ENCODE data around the gene SART3. TPM values are rescaled to one million over a fixed set of nuclear protein-coding genes. Genes with fewer than 3 reads are reported as not detected.

The SART3 gene
- total and polyA plus RNA-seq, 10 of the 15 experiments (the other 5 are each of a cell fraction or from before 2014, with no cell fraction given) = 8.8 to 179 (median 54.9) TPM

DNA sequence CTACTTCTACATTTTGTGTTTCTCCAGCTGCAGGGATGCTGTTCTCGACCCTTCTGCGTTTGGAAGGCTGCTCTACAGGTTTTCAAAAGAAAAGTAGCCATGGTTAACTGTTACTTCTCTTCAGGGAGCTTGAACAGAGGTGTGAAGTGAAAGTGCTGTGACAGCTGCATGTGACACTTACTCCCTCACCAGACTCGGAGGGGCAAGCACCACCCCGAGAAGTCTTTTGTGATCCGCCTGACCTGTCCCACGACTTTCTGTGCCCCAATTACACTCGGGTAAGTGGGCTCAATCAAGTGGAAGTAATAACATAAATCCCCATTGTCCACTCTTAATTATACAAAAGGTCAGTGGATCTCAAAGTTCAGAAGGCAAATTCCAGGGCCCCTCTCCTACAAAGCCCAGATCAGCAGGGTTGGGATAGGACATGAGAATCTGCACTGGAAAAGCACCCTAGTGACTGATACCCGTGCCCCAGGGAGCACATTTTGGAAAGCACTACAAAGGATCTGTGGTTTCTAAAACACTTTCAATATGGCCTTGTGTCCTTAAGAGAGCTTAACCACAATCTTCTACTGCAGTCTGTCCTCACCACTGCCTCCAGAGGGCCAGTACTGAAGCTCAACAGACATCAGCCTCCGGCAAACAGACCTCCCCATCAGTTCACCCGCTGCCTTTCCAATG is 34.3 kb downstream of the SART3 start:
- no TSS peak for BruUV-seq (replicated peaks)
- peaks cover 51 to 57% of the 10 kb centered on the region in 2 experiments for H3K36me3 ChIP-seq (ENCODE audit: control insufficient read depth in 2 of 2, insufficient read depth in 2 of 2, low read length in 1 of 2)
- CTCF ChIA-PET = interaction anchor here (1.0 to 1.2 kb wide), 3 partner anchors 14 to 91 kb away, joined by 3 to 7 read pairs (median 4); no protein-coding TSS in a partner anchor
- H2AFZ ChIP-seq (ENCODE audit: control insufficient read depth, low read depth, low read length) = no peak overlapping the region
- H3K4me2 ChIP-seq (ENCODE audit: control insufficient read depth, insufficient read depth) = no peak overlapping the region
- H3K9ac ChIP-seq (ENCODE audit: control insufficient read depth, insufficient read depth, low read length) = no peak overlapping the region
- ATAC-seq = peak; percentile 94
- no peaks in the 10 kb centered on the region for H3K27me3 ChIP-seq (replicated peaks in 1 of 2; ENCODE audit: control insufficient read depth in 2 of 2, insufficient read depth in 2 of 2, low read length in 1 of 2)
- no peak overlapping the region for H3K27ac ChIP-seq (ENCODE audit: control insufficient read depth, insufficient read depth)
- FAIRE-seq = no peak
- H3K79me2 ChIP-seq (ENCODE audit: control insufficient read depth, insufficient read depth, low read length) = peaks cover 1% of the 10 kb centered on the region; the same call in 1 of the 2 replicates
- SMC1A ChIA-PET (ENCODE audit: uncharacterized antibody, unreplicated experiment) = interaction anchor here (0.8 to 1.4 kb wide), 4 partner anchors 9 to 137 kb away, joined by 3 to 4 read pairs (median 3); no protein-coding TSS in a partner anchor
- in situ Hi-C loops (cut with MboI) (no loop called here), intact Hi-C loops (cut with micrococcal nuclease; ENCODE audit: unreplicated experiment) (no loop called here)
- 74% methylated on average over 10 of the region's 10 CpGs for WGBS (ENCODE audit: insufficient coverage, insufficient replicate concordance, low lambda C conversion rate, missing lambda C conversion rate)
- no peaks in the 10 kb centered on the region for H3K9me3 ChIP-seq (replicated peaks; ENCODE audit: control insufficient read depth, insufficient read depth, low read length)
- POLR2A ChIA-PET = interaction anchor here (1.3 kb wide), 1 partner anchor 11 kb away, joined by 4 read pairs; no protein-coding TSS in a partner anchor
- H3K4me1 ChIP-seq (ENCODE audit: control insufficient read depth, insufficient read depth, low read length) = peaks cover 5% of the 10 kb centered on the region
- RAD21 ChIA-PET (ENCODE audit: unreplicated experiment) = interaction anchor here (0.8 to 1.1 kb wide), 3 partner anchors 14 to 36 kb away, joined by 3 to 5 read pairs (median 4); partner anchors contain the start of gene ISCU
- H4K20me1 ChIP-seq (ENCODE audit: control insufficient read depth, insufficient read depth) = no peaks in the 10 kb centered on the region; the same call in 1 of the 2 replicates
- no peak overlapping the region for H3K4me3 ChIP-seq
- DNase-seq (ENCODE audit: low read depth, low spot score) = no peak
- no peak for TF ChIP-seq ZNF622 (IDR thresholded peaks at IDR 0.05)
- TF ChIP-seq NBN (IDR thresholded peaks at IDR 0.05) = no peak
- TF ChIP-seq HCFC1 (IDR thresholded peaks at IDR 0.05; ENCODE audit: low read length) = no peak
- TF ChIP-seq MTA2 (IDR thresholded peaks at IDR 0.05; ENCODE audit: low read depth) = no peak; the same call in 1 of the 2 replicates
- TF ChIP-seq SUZ12 (IDR thresholded peaks at IDR 0.05; ENCODE audit: unreplicated experiment) = no peak
- no peak for TF ChIP-seq POLR2A (IDR thresholded peaks at IDR 0.05; ENCODE audit: low read depth, low read length)
- TF ChIP-seq SRF (IDR thresholded peaks at IDR 0.05; ENCODE audit: low read depth in 2 of 2, low read length in 2 of 2) = no peak
- TF ChIP-seq SMARCA5 (IDR thresholded peaks at IDR 0.05) = no peak
- peak; percentile 68 for TF ChIP-seq RUNX3 (IDR thresholded peaks at IDR 0.05; ENCODE audit: low read length)
- peak; percentile 65; the same call in 1 of the 2 replicates for TF ChIP-seq NR2F1 (conservative IDR thresholded peaks at IDR 0.05)
- 0 out of 2 replicates have a peak, but pooled peaks have one; percentile 13 for TF ChIP-seq TCF12 (IDR thresholded peaks at IDR 0.05; ENCODE audit: low read depth, low read length)
- TF ChIP-seq, protein P1, sequence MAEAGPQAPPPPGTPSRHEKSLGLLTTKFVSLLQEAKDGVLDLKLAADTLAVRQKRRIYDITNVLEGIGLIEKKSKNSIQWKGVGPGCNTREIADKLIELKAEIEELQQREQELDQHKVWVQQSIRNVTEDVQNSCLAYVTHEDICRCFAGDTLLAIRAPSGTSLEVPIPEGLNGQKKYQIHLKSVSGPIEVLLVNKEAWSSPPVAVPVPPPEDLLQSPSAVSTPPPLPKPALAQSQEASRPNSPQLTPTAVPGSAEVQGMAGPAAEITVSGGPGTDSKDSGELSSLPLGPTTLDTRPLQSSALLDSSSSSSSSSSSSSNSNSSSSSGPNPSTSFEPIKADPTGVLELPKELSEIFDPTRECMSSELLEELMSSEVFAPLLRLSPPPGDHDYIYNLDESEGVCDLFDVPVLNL (IDR thresholded peaks at IDR 0.05; ENCODE audit: low read depth, low read length) = no peak
- peak; percentile 66; the same call in 1 of the 2 replicates for TF ChIP-seq DPF2 (IDR thresholded peaks at IDR 0.05)
- no peak for TF ChIP-seq BCL3 (IDR thresholded peaks at IDR 0.05; ENCODE audit: borderline replicate concordance, insufficient read depth, low read depth, low read length, poor library complexity, severe bottlenecking)
- TF ChIP-seq IKZF2 (IDR thresholded peaks at IDR 0.05) = peak; percentile 25 to 49; a peak in 2 of 4 replicates
- TF ChIP-seq, protein P2, sequence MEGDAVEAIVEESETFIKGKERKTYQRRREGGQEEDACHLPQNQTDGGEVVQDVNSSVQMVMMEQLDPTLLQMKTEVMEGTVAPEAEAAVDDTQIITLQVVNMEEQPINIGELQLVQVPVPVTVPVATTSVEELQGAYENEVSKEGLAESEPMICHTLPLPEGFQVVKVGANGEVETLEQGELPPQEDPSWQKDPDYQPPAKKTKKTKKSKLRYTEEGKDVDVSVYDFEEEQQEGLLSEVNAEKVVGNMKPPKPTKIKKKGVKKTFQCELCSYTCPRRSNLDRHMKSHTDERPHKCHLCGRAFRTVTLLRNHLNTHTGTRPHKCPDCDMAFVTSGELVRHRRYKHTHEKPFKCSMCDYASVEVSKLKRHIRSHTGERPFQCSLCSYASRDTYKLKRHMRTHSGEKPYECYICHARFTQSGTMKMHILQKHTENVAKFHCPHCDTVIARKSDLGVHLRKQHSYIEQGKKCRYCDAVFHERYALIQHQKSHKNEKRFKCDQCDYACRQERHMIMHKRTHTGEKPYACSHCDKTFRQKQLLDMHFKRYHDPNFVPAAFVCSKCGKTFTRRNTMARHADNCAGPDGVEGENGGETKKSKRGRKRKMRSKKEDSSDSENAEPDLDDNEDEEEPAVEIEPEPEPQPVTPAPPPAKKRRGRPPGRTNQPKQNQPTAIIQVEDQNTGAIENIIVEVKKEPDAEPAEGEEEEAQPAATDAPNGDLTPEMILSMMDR (IDR thresholded peaks at IDR 0.05 in 2 of 3, conservative IDR thresholded peaks at IDR 0.05 in 1 of 3; ENCODE audit: control insufficient read depth in 2 of 3, extremely low read depth in 1 of 3, insufficient read depth in 1 of 3, low read depth in 3 of 3, low read length in 3 of 3) = peak in 2 of 3 experiments; percentile 12 to 28; a peak in 2 of 6 replicates
- no peak for TF ChIP-seq ETV6 (conservative IDR thresholded peaks at IDR 0.05 in 1 of 2, IDR thresholded peaks at IDR 0.05 in 1 of 2; ENCODE audit: borderline replicate concordance in 1 of 2, low read depth in 1 of 2)
- TF ChIP-seq MEF2B (IDR thresholded peaks at IDR 0.05; ENCODE audit: partially characterized antibody, poor library complexity, severe bottlenecking) = peak; percentile 80
- no peak for TF ChIP-seq POU2F2 (IDR thresholded peaks at IDR 0.05; ENCODE audit: borderline replicate concordance, low read depth, low read length)
- no peak for TF ChIP-seq WRNIP1 (IDR thresholded peaks at IDR 0.05; ENCODE audit: borderline replicate concordance, low read depth, low read length)

Data from GM12878 (cell line).